Measurements from ENCODE around the gene PLOD2. TPM values are rescaled to one million over a fixed set of nuclear protein-coding genes. Genes with fewer than 3 reads are reported as not detected.

The PLOD2 gene
- total and polyA plus RNA-seq, 2 of the 8 experiments (the other 6 are each of a cell fraction or from before 2014, with no cell fraction given) = 4.0 to 28.7 TPM

GRCh38 chr3:146160964-146161662 lies at the start of gene PLOD2 (continued):
- no peak for TF ChIP-seq USF2 (IDR thresholded peaks at IDR 0.05; ENCODE audit: low read length)
- no peak for TF ChIP-seq EGR1 (IDR thresholded peaks at IDR 0.05; ENCODE audit: borderline replicate concordance, low read depth, low read length)
- TF ChIP-seq BRCA1 (IDR thresholded peaks at IDR 0.05; ENCODE audit: low read depth, low read length) = peak; percentile 84
- no peak for TF ChIP-seq SAP30 (IDR thresholded peaks at IDR 0.05; ENCODE audit: insufficient read depth, insufficient replicate concordance, low read length)

Data from H1 (cell line).